Retinal pigment epithelial cell (primary cell): ENCODE data around the gene EXOC4.

Experiments used
- DNase-seq: peaks from one replicate; pipeline ENCODE4 v3.0.0-alpha.2; 2010; ENCODE audit warnings: low read depth
- H3K4me3 ChIP-seq: 2 replicates; pipeline ENCODE4 v1.5.1; 2011; ENCODE audit warnings: mild to moderate bottlenecking, low read length, control low read depth, moderate library complexity
- CTCF ChIP-seq: conservative IDR thresholded peaks from 2 replicates; pipeline ENCODE4 v1.5.1; 2011; ENCODE audit warnings: low read depth, low read length, control low read depth, inconsistent platforms

EXOC4 gene

DNA sequence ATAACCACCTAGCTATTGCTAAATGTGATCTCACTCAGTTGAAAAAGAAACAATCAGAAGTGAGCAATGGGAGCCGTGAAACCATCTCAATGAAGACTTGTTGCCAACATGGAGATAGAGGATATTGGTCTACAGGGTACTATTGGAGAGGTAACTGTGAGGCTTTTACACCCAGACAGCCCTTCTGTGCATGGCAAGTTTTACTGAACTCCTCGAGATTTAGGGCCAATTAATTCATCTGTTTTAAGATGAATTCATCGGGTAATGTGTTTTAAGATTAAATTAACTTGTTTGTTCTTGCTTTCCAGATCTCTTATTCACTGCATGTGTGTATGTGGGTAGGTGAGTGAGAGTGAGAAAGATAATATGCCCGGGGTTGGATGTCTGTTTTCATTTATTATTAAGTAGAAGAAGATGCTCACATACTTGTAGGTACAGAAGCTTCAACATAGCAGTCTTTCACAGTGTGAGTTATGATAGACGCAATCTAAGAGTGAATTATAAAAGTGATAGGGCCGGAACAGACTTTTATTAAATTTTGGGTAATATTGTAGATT, 323.8 kb downstream of the EXOC4 start:
- TF ChIP-seq CTCF: no peak
- DNase-seq: no peak
- no peak overlapping the region for H3K4me3 ChIP-seq

DNA sequence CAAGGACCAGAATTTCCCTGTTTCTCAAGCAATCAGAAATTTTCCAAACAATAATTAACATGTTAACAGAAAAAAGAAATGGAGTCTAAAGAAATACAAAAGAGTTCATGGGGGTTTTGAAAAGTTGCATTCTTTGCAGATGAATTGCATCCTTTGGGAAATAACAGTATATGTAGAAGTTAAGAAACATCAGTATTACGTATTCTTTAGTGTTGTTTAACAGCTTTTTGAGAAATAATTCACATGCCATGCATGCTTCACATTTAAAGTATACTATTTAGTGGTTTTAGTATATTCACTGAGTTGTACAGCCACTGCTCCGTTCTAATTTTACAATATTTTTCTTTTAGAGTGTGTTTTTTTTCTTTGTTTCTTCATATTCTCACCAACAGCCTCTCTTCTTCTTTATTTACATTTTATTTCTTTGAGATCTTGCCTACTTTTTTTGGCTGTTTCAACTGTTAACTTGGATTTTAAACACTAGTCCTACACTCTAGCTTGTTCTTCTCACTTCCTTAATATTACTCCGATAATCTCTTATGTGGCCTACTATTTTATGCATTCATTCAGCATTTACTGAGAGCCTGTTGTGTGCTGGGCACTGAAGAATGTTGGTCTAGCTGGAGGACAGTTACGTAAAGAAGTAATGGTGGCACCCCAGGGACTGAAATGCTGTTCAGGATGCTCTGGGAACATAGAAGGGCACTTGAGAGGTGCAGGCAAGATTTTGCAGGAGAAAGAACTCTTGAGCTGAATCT, 330.1 kb downstream of the EXOC4 start:
- DNase-seq: no peak
- TF ChIP-seq CTCF: no peak
- no peak overlapping the region for H3K4me3 ChIP-seq

DNA sequence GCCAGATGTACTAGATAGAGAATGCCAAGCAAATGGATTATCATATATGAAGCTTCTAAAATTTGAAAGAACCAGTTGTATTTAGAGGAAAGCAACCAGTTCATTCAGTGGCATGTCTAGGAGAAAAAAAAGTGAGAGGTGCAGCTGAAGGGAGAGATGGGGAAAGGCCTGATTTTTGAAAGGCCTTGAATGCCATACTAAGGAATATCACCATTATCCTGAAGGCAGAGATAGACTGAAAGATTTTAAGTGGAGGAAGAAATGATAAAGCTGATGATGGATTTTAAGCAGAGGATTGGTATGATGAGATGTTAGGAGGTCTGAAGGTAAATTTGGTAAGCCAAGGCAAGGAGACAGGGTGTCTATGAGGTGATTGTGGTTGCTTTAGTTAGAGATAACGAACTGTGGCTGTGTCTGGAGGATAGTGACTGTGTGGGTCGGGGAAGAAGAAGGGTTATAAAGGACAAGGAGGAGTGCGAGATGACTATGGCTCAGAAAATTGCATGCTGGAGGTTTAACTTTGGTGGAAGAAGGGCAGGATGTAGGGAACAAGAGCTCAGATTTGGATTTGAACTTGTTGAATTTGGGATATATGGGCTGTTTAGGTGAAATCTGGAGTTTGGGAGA, 330.8 kb downstream of the EXOC4 start:
- TF ChIP-seq CTCF: no peak
- H3K4me3 ChIP-seq: no peak overlapping the region
- no peak for DNase-seq

DNA sequence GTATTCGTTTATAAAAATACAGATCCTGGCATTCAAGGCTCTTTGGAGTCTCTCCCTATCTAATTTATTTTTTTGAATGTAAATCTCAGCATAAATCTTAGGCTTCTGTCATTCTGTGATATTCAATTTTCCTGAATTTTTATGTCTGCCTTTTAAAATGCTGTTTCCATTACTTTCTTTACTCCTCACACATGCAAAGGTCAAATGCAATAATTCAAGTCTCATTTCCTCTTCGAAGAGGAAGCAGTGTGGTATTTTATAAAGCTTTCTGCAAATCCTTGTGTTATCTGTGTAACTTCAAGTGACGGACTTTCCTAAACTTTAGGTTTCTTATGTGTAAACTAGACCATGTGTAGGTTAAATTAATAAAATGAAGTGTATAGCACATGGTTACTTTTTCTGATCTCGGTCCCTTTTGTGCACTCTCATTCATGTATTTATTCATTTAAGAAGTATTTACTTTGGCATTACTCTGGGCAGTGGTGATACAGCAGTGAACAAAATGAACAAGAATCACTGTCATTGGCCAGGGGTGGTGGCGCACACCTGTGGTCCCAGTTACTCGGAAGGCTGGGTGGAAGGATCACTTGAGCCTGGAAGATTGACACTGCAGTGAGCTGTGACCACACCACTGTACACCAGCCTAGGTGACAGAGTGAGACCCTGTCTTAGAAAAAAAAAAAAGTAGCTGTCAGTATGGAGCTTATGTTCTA, 332.2 kb downstream of the EXOC4 start:
- TF ChIP-seq CTCF: no peak
- no peak for DNase-seq
- H3K4me3 ChIP-seq: no peak overlapping the region

DNA sequence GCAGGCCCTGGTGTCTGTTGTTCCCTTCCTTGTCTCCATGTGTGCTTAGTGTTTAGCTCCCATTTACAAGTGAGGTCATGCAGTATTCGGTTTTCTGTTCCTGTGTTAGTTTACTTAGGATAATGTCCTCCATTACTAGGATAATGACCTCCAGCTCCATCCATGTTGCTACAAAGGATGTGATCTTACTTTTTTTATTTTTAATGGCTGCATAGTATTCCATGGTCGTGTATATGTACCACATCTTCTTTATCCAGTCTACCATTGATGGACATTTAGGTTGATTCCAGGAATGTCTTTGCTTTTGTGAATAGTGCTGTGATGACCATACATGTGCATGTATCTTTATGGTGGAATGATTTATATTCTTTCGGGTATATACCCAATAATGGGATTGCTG, 333.4 kb downstream of the EXOC4 start:
- H3K4me3 ChIP-seq: no peak overlapping the region
- TF ChIP-seq CTCF: no peak

DNA sequence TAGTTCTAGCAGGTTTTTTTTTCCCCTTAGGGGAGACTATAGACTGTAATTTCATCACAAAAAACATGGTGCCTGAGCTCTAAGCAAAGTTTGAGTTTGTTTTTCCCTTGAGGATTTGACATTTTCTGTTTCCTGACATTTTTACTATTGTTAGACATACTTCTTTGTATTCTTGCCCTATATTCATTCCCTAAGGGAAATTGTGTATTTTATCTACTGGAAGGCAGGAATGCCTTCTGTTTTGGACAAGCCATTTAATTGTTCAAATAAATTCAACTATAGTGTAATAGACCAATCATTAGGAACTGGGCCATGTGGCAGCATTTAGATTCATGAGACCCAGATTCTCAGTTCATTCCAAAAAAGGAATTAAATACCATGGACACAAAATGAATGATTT, 335.0 kb downstream of the EXOC4 start:
- H3K4me3 ChIP-seq: no peak overlapping the region
- TF ChIP-seq CTCF: no peak
- no peak for DNase-seq

More for the DNA sequence above, 333.4 kb downstream of the EXOC4 start:
- no peak for DNase-seq

DNA sequence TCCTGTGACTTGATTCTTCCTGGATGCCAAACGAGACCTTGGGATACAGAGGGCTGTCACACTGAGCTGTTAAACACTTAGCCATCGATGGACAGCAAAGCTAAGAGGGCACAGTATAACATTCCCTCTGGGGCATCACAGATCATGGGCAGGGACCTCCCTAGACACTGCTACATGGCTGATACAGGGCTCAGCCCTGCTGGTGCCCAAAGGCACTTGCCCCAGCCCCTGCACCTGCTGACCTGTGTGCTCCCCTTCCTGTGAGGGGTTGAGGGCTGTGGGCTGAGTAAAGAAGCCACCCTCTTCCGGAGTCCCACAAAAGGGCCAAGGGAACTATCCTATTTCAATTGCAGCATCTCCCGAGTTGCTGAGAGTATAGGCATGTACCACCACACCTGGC, 337.9 kb downstream of the EXOC4 start:
- H3K4me3 ChIP-seq: no peak overlapping the region
- TF ChIP-seq CTCF: no peak

More for the DNA sequence above, 337.9 kb downstream of the EXOC4 start:
- DNase-seq: no peak
